Muscle layer of duodenum (tissue), 2 donors: ENCODE data around the gene WDR93.

Source experiments
- H3K27ac ChIP-seq: one replicate; pipeline ENCODE4 v1.7.0; 2013; ENCODE audit warnings: mild to moderate bottlenecking, low read length
- H3K27me3 ChIP-seq: one replicate; pipeline ENCODE4 v1.7.0; 2013; ENCODE audit warnings: low read depth, mild to moderate bottlenecking, control low read depth, low read length
- H3K36me3 ChIP-seq, 2 donors: one replicate each; pipeline ENCODE4 v1.7.0; 2013; ENCODE audit warnings: low read length in 2 of 2, control low read depth in 1 of 2, mild to moderate bottlenecking in 1 of 2; ENCODE audit not compliant: insufficient read depth in 2 of 2, control insufficient read depth in 1 of 2
- H3K4me1 ChIP-seq, 2 donors: one replicate each; pipeline ENCODE4 v1.7.0; 2013; ENCODE audit warnings: low read length in 2 of 2, mild to moderate bottlenecking in 2 of 2, control low read depth in 1 of 2, moderate library complexity in 1 of 2; ENCODE audit not compliant: insufficient read depth in 2 of 2, control insufficient read depth in 1 of 2
- H3K4me3 ChIP-seq, 2 donors: one replicate each; pipeline ENCODE4 v1.7.0; 2013; ENCODE audit warnings: low read length in 2 of 2, low read depth in 1 of 2, mild to moderate bottlenecking in 1 of 2
- H3K9me3 ChIP-seq, 2 donors: one replicate each; pipeline ENCODE4 v1.7.0; 2013; ENCODE audit warnings: low read length in 2 of 2, control low read depth in 1 of 2, mild to moderate bottlenecking in 1 of 2; ENCODE audit not compliant: control insufficient read depth in 1 of 2
- donor health status: healthy.

Gene WDR93

GRCh38 chr15:89743011-89743410, 52.4 kb downstream of the WDR93 start:
- H3K27ac ChIP-seq = no peak overlapping the region
- H3K4me1 ChIP-seq = no peaks in the 10 kb centered on the region
- no peaks in the 10 kb centered on the region for H3K27me3 ChIP-seq
- no peak overlapping the region for H3K4me3 ChIP-seq
- H3K9me3 ChIP-seq = no peaks in the 10 kb centered on the region
- no peaks in the 10 kb centered on the region for H3K36me3 ChIP-seq

GRCh38 chr15:89743594-89743993, 53.0 kb downstream of the WDR93 start:
- H3K4me1 ChIP-seq = no peaks in the 10 kb centered on the region
- H3K27ac ChIP-seq = no peak overlapping the region
- no peaks in the 10 kb centered on the region for H3K9me3 ChIP-seq
- H3K36me3 ChIP-seq = no peaks in the 10 kb centered on the region
- H3K4me3 ChIP-seq = no peak overlapping the region
- H3K27me3 ChIP-seq = no peaks in the 10 kb centered on the region

GRCh38 chr15:89745131-89745530, 54.5 kb downstream of the WDR93 start:
- H3K27ac ChIP-seq = no peak overlapping the region
- H3K9me3 ChIP-seq = no peaks in the 10 kb centered on the region
- H3K27me3 ChIP-seq = no peaks in the 10 kb centered on the region
- H3K4me1 ChIP-seq = peaks cover 0 to 6% of the 10 kb centered on the region in 2 donors
- no peak overlapping the region for H3K4me3 ChIP-seq
- H3K36me3 ChIP-seq = no peaks in the 10 kb centered on the region

GRCh38 chr15:89745768-89746167, 55.2 kb downstream of the WDR93 start:
- Histone ChIP-seq H3K36me3 (no peaks in the 10 kb centered on the region), H3K27me3 (no peaks in the 10 kb centered on the region), H3K9me3 (no peaks in the 10 kb centered on the region), H3K27ac (no peak overlapping the region), H3K4me3 (no peak overlapping the region), H3K4me1 (peaks cover 0 to 10% of the 10 kb centered on the region in 2 donors)

- Histone ChIP-seq H3K27ac (no peak overlapping the region), H3K9me3 (no peaks in the 10 kb centered on the region), H3K4me1 (peaks cover 0 to 10% of the 10 kb centered on the region in 2 donors), H3K4me3 (no peak overlapping the region), H3K36me3 (no peaks in the 10 kb centered on the region), H3K27me3 (no peaks in the 10 kb centered on the region)
These were observed 55.8 kb downstream of the WDR93 start for GRCh38 chr15:89746386-89746780.

GRCh38 chr15:89747708-89748682, 57.4 kb downstream of the WDR93 start:
- no peak overlapping the region for H3K4me3 ChIP-seq
- peaks cover 0 to 10% of the 10 kb centered on the region in 2 donors for H3K4me1 ChIP-seq
- H3K36me3 ChIP-seq = no peaks in the 10 kb centered on the region
- H3K9me3 ChIP-seq = no peaks in the 10 kb centered on the region
- H3K27me3 ChIP-seq = no peaks in the 10 kb centered on the region
- H3K27ac ChIP-seq = no peak overlapping the region

- H3K27ac ChIP-seq = no peak overlapping the region
- peaks cover 0 to 10% of the 10 kb centered on the region in 2 donors for H3K4me1 ChIP-seq
- no peaks in the 10 kb centered on the region for H3K36me3 ChIP-seq
- H3K4me3 ChIP-seq = no peak overlapping the region
- H3K9me3 ChIP-seq = no peaks in the 10 kb centered on the region
- H3K27me3 ChIP-seq = no peaks in the 10 kb centered on the region
These were observed 58.4 kb downstream of the WDR93 start for GRCh38 chr15:89749054-89749453.

- no peaks in the 10 kb centered on the region for H3K27me3 ChIP-seq
- H3K27ac ChIP-seq = no peak overlapping the region
- H3K9me3 ChIP-seq = no peaks in the 10 kb centered on the region
- H3K4me1 ChIP-seq = peaks cover 0 to 10% of the 10 kb centered on the region in 2 donors
- no peaks in the 10 kb centered on the region for H3K36me3 ChIP-seq
- H3K4me3 ChIP-seq = peak overlapping the region in 1 of 2 donors; percentile 73
These were observed 58.9 kb downstream of the WDR93 start for GRCh38 chr15:89749526-89749925.

- Histone ChIP-seq H3K4me3 (peak overlapping the region; percentile 37 to 73), H3K27me3 (no peaks in the 10 kb centered on the region), H3K27ac (no peak overlapping the region), H3K9me3 (no peaks in the 10 kb centered on the region), H3K36me3 (no peaks in the 10 kb centered on the region), H3K4me1 (peaks cover 0 to 10% of the 10 kb centered on the region in 2 donors)
These were observed 59.4 kb downstream of the WDR93 start for GRCh38 chr15:89749951-89750559.

- H3K4me3 ChIP-seq = peak within 1 kb of the TSS; percentile 37 to 73
- H3K27me3 ChIP-seq = no peaks in the 10 kb centered on the region
- H3K36me3 ChIP-seq = no peaks in the 10 kb centered on the region
- H3K4me1 ChIP-seq = peaks cover 0 to 10% of the 10 kb centered on the region in 2 donors
- no peaks in the 10 kb centered on the region for H3K9me3 ChIP-seq
- no peak within 1 kb of the TSS for H3K27ac ChIP-seq
These were observed 60.2 kb downstream of the WDR93 start, which contains the start of gene MESP1 for GRCh38 chr15:89750560-89751542. TSS of gene MESP1 (minus strand) at chr15:89751249. CDS start at chr15:89751231, 18 bp downstream.
